RPMI7951 (cell line): ENCODE results near the gene RBBP9. TPM values are rescaled to one million over a fixed set of nuclear protein-coding genes. Genes with fewer than 3 reads are reported as not detected.
"Not testable (repeated sequence)": the region's sequence is repeated elsewhere in the genome, so short reads cannot be mapped to it uniquely, and the experiment has no call there.

Experiments
- DNase-seq: peaks from one replicate; pipeline ENCODE4 v3.0.0-alpha.2; 2012; ENCODE audit warnings: low read depth
- total RNA-seq: library from RNA; depleted of rRNA; stranded (reverse); fragments of >200 nt; shearing (Covaris generic); gene quantifications from 2 replicates; pipeline ENCODE4 v1.2.3, GENCODE V29; 2014; rRNA removed

RBBP9 gene
- total RNA-seq, 1 experiment from 2014 or later = 42.5 TPM

GRCh38 chr20:18504479-18505060 lies 7.5 kb upstream of the RBBP9 start:
- no peak for DNase-seq

- not testable (repeated sequence) for DNase-seq
Observed at GRCh38 chr20:18501672-18502071, 4.6 kb upstream of the RBBP9 start.

- no peak for DNase-seq
Observed at GRCh38 chr20:18497603-18498002, 578 bp upstream of the RBBP9 start.

GRCh38 chr20:18496042-18496441 lies 983 bp downstream of the RBBP9 start:
- DNase-seq = peak; percentile 11

GRCh38 chr20:18488301-18488700 lies 8.7 kb downstream of the RBBP9 start:
- DNase-seq = no peak

GRCh38 chr20:18481596-18481995 lies 15.4 kb downstream of the RBBP9 start:
- DNase-seq = no peak

GRCh38 chr20:18477821-18478220 lies 19.2 kb downstream of the RBBP9 start:
- no peak for DNase-seq

GRCh38 chr20:18477218-18477617 lies 19.8 kb downstream of the RBBP9 start:
- DNase-seq = no peak

- DNase-seq = peak; percentile 98
Observed at GRCh38 chr20:18466894-18467730, 29.9 kb downstream of the RBBP9 start, which contains the start of the genes DZANK1 and POLR3F. DZANK1 (minus strand) TSS chr20:18467030; CDS start chr20:18465358, 1,672 bp downstream. POLR3F (plus strand) TSS chr20:18467390; CDS start chr20:18467507, 117 bp downstream.

GRCh38 chr20:18466574-18466893 lies 30.5 kb downstream of the RBBP9 start:
- no peak for DNase-seq

- no peak for DNase-seq
Observed at GRCh38 chr20:18465536-18466200, 31.4 kb downstream of the RBBP9 start.

GRCh38 chr20:18456600-18456999 lies 40.4 kb downstream of the RBBP9 start:
- DNase-seq = no peak

- DNase-seq = peak; percentile 24
Observed at GRCh38 chr20:18443886-18444285, 53.1 kb downstream of the RBBP9 start.

GRCh38 chr20:18440403-18440802 lies 56.6 kb downstream of the RBBP9 start:
- no peak for DNase-seq

GRCh38 chr20:18436847-18437246 lies 60.2 kb downstream of the RBBP9 start:
- DNase-seq = no peak

Other genes with a start within 250 kb of the RBBP9 start
- 25.9 and 29.7 TPM in 2 replicates for gene ZNF133, start 208.7 kb downstream of the RBBP9 start, total RNA-seq
- 2.1 and 3.2 TPM in 2 replicates for gene DZANK1, start 30.2 kb downstream of the RBBP9 start, total RNA-seq
- 28.7 and 29.7 TPM in 2 replicates for gene POLR3F, start 29.8 kb downstream of the RBBP9 start, total RNA-seq
- gene SEC23B, start 10.7 kb upstream of the RBBP9 start, total RNA-seq = 100 and 108 TPM in 2 replicates
- gene SMIM26, start 70.2 kb upstream of the RBBP9 start, total RNA-seq = 234 and 299 TPM in 2 replicates
- gene DTD1, start 90.8 kb upstream of the RBBP9 start, total RNA-seq = 109 and 127 TPM in 2 replicates